ENCODE results near the gene CDKN2B-AS1. TPM values are rescaled to one million over a fixed set of nuclear protein-coding genes. Genes with fewer than 3 reads are reported as not detected.
A peak's percentile ranks its signal among the peaks of the same experiment; 100 is the strongest.

Gene CDKN2B-AS1
- total RNA-seq, 1 donor from 2014 or later, result 3.5 TPM

- H3K9me3 Mint-ChIP-seq (ENCODE audit: low read depth), result no peaks in the 10 kb centered on the region
- no peak for DNase-seq (ENCODE audit: low spot score)
- peaks cover 32% of the 10 kb centered on the region for H3K4me1 Mint-ChIP-seq (ENCODE audit: low read depth)
- H3K27ac Mint-ChIP-seq (ENCODE audit: unreplicated experiment), result no peak overlapping the region
- H3K27me3 Mint-ChIP-seq (ENCODE audit: low read depth), result no peaks in the 10 kb centered on the region
- H3K4me3 Mint-ChIP-seq (ENCODE audit: unreplicated experiment), result no peak overlapping the region
- H3K36me3 Mint-ChIP-seq (ENCODE audit: low read depth), result peaks cover 1% of the 10 kb centered on the region
- TF ChIP-seq CTCF (IDR thresholded peaks at IDR 0.05), result no peak
Measured at GRCh38 chr9:22036866-22037626, 42.5 kb downstream of the CDKN2B-AS1 start.

GRCh38 chr9:22037954-22038690 lies 43.5 kb downstream of the CDKN2B-AS1 start:
- Mint-ChIP-seq H3K4me1 (ENCODE audit: low read depth) (peaks cover 36% of the 10 kb centered on the region), H3K4me3 (ENCODE audit: unreplicated experiment) (no peak overlapping the region), H3K9me3 (ENCODE audit: low read depth) (no peaks in the 10 kb centered on the region), H3K27me3 (ENCODE audit: low read depth) (no peaks in the 10 kb centered on the region), H3K36me3 (ENCODE audit: low read depth) (peaks cover 1% of the 10 kb centered on the region), H3K27ac (ENCODE audit: unreplicated experiment) (no peak overlapping the region)
- TF ChIP-seq CTCF (IDR thresholded peaks at IDR 0.05), result peak; percentile 88
- DNase-seq (ENCODE audit: low spot score), result no peak

GRCh38 chr9:22039258-22039657 lies 44.7 kb downstream of the CDKN2B-AS1 start:
- Mint-ChIP-seq H3K27me3 (ENCODE audit: low read depth) (no peaks in the 10 kb centered on the region), H3K4me3 (ENCODE audit: unreplicated experiment) (no peak overlapping the region), H3K9me3 (ENCODE audit: low read depth) (no peaks in the 10 kb centered on the region), H3K36me3 (ENCODE audit: low read depth) (no peaks in the 10 kb centered on the region), H3K4me1 (ENCODE audit: low read depth) (peaks cover 42% of the 10 kb centered on the region), H3K27ac (ENCODE audit: unreplicated experiment) (no peak overlapping the region)
- no peak for TF ChIP-seq CTCF (IDR thresholded peaks at IDR 0.05)
- DNase-seq (ENCODE audit: low spot score), result no peak

GRCh38 chr9:22040760-22041159 lies 46.2 kb downstream of the CDKN2B-AS1 start:
- Mint-ChIP-seq H3K4me3 (ENCODE audit: unreplicated experiment) (no peak overlapping the region), H3K27me3 (ENCODE audit: low read depth) (no peaks in the 10 kb centered on the region), H3K9me3 (ENCODE audit: low read depth) (no peaks in the 10 kb centered on the region), H3K36me3 (ENCODE audit: low read depth) (no peaks in the 10 kb centered on the region), H3K27ac (ENCODE audit: unreplicated experiment) (peak overlapping the region; percentile 86), H3K4me1 (ENCODE audit: low read depth) (peaks cover 50% of the 10 kb centered on the region)
- TF ChIP-seq CTCF (IDR thresholded peaks at IDR 0.05), result no peak
- DNase-seq (ENCODE audit: low spot score), result no peak

DNA sequence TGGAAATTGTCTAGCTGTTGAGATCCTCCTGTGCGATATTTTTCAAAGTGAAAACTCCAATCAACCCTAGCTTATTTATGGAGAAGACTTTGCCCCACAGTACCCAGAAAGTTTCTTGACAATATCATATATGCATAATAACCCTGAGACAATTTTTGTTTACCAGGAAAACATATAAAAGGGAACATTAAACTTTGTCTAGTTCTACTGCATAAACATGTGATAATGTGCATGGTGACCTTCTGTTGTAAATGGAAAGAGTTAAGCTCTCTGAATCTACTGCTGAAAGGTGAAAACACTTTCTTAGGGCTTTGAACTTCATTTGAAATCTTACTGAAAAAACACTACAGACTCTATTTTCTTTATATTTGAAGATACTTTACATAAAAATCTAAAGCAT lies 46.8 kb downstream of the CDKN2B-AS1 start:
- no peaks in the 10 kb centered on the region for H3K27me3 Mint-ChIP-seq (ENCODE audit: low read depth)
- peaks cover 50% of the 10 kb centered on the region for H3K4me1 Mint-ChIP-seq (ENCODE audit: low read depth)
- TF ChIP-seq CTCF (IDR thresholded peaks at IDR 0.05), result no peak
- no peak for DNase-seq (ENCODE audit: low spot score)
- H3K27ac Mint-ChIP-seq (ENCODE audit: unreplicated experiment), result peak overlapping the region; percentile 86
- no peak overlapping the region for H3K4me3 Mint-ChIP-seq (ENCODE audit: unreplicated experiment)
- H3K9me3 Mint-ChIP-seq (ENCODE audit: low read depth), result no peaks in the 10 kb centered on the region
- no peaks in the 10 kb centered on the region for H3K36me3 Mint-ChIP-seq (ENCODE audit: low read depth)

Data from chondrocyte (in vitro differentiated cells).